K562 (cell line): ENCODE data around the gene RACK1. TPM values are rescaled to one million over a fixed set of nuclear protein-coding genes. Genes with fewer than 3 reads are reported as not detected.

Source experiments
- BCLAF1 ChIP-seq, 2 experiments: fragments of 450-650 bp in 1 of 2; IDR thresholded peaks; 2 replicates each; pipeline ENCODE4 v1.6.1; 2011 to 2017; ENCODE audit warnings: low read depth in 2 of 2, antibody characterized with exemption in 1 of 2, borderline replicate concordance in 1 of 2, low read length in 1 of 2, mild to moderate bottlenecking in 1 of 2, mixed read lengths in 1 of 2; ENCODE audit not compliant: control insufficient read depth in 1 of 2
- BRF1 ChIP-seq: IDR thresholded peaks from 3 replicates; pipeline ENCODE4 v1.6.1; 2011; ENCODE audit warnings: borderline replicate concordance, mild to moderate bottlenecking; ENCODE audit not compliant: insufficient read length; ENCODE audit errors: extremely low read depth
- DIDO1 ChIP-seq: fragments of 450-650 bp; IDR thresholded peaks from 2 replicates; pipeline ENCODE4 v1.6.1; 2016; ENCODE audit warnings: low read depth, missing biosample characterization, missing genetic modification characterization
- DMBX1 ChIP-seq: fragments of 250-450 bp; sonication (Bioruptor Pico); IDR thresholded peaks from 2 replicates; pipeline ENCODE4 v1.8.0; 2022; ENCODE audit warnings: inconsistent platforms, mild to moderate bottlenecking, moderate library complexity, borderline replicate concordance
- E4F1 ChIP-seq: fragments of 250-450 bp; sonication (Bioruptor Pico); IDR thresholded peaks from 2 replicates; pipeline ENCODE4 v1.5.0; 2021; ENCODE audit warnings: mild to moderate bottlenecking, borderline replicate concordance
- EP400 ChIP-seq: fragments of 450-650 bp; IDR thresholded peaks from 2 replicates; pipeline ENCODE4 v1.6.1; 2017; ENCODE audit warnings: antibody characterized with exemption, mild to moderate bottlenecking, moderate library complexity
- FOS ChIP-seq: IDR thresholded peaks from 3 replicates; pipeline ENCODE4 v1.6.1; 2011; ENCODE audit not compliant: insufficient read length; ENCODE audit errors: extremely low read depth
- GMEB1 ChIP-seq: fragments of 250-450 bp; sonication (Bioruptor Pico); IDR thresholded peaks from 2 replicates; pipeline ENCODE4 v1.4.0; 2020; ENCODE audit warnings: mild to moderate bottlenecking
- HNRNPLL ChIP-seq: fragments of 200-400 bp; formaldehyde crosslinking; IDR thresholded peaks from 2 replicates; pipeline ENCODE4 v1.6.1; 2017; ENCODE audit warnings: low read length, low read depth, mild to moderate bottlenecking; ENCODE audit not compliant: poor library complexity, severe bottlenecking
- HOMEZ ChIP-seq: fragments of 250-450 bp; sonication (Bioruptor Pico); IDR thresholded peaks from 2 replicates; pipeline ENCODE4 v1.4.0; 2020; ENCODE audit warnings: mild to moderate bottlenecking, moderate library complexity
- MAFG ChIP-seq: fragments of 450-650 bp; conservative IDR thresholded peaks from 2 replicates; pipeline ENCODE4 v1.6.1; 2016; ENCODE audit warnings: missing genetic modification characterization, missing compliant biosample characterization
- MED1 ChIP-seq: sonication (generic); formaldehyde crosslinking; IDR thresholded peaks from 2 replicates; pipeline ENCODE4 v1.8.1; 2023; ENCODE audit warnings: missing genetic modification reagents, borderline replicate concordance
- NELFE ChIP-seq: IDR thresholded peaks from 2 replicates; pipeline ENCODE4 v1.6.1; 2011; ENCODE audit warnings: mild to moderate bottlenecking; ENCODE audit not compliant: insufficient read depth, insufficient read length
- SIN3B ChIP-seq: fragments of 450-650 bp; IDR thresholded peaks from 2 replicates; pipeline ENCODE4 v1.6.1; 2017; ENCODE audit warnings: low read depth, mild to moderate bottlenecking, moderate library complexity
- THRA ChIP-seq: fragments of 450-650 bp; IDR thresholded peaks from 2 replicates; pipeline ENCODE4 v1.6.1; 2017; ENCODE audit warnings: mild to moderate bottlenecking, moderate library complexity
- TSC22D4 ChIP-seq: fragments of 450-650 bp; IDR thresholded peaks from 2 replicates; pipeline ENCODE4 v1.6.1; 2016; ENCODE audit warnings: missing genetic modification characterization, missing biosample characterization, control low read depth
- ZNF431 ChIP-seq: sonication (generic); formaldehyde crosslinking; IDR thresholded peaks from 2 replicates; pipeline ENCODE4 v1.8.0; 2022; ENCODE audit warnings: mild to moderate bottlenecking, missing genetic modification reagents
- polyA plus RNA-seq, 8 experiments: library from polyadenylated mRNA; depleted of rRNA in 4 of 8; stranded (reverse) in 5 of 8; unstranded in 3 of 8; fragments of >200 nt; fragmentation: Nextera tagmentation in 2 of 8; fragmentation: Illumina TruSeq in 1 of 8; extraction: Ambion mirVana in 2 of 8; extraction: Trizol in 1 of 8; gene quantifications; 2 replicates each; pipeline versions ENCODE4 v1.2.1 to v1.2.3, GENCODE V29; 2011 to 2014; ENCODE audit warnings: inconsistent platforms in 1 of 8, missing spikeins in 1 of 8
- total RNA-seq, 7 experiments: library from RNA; depleted of rRNA in 6 of 7; stranded (reverse); fragments of >200 nt in 6 of 7; fragmentation: Illumina TruSeq in 2 of 7; extraction: Trizol in 2 of 7; gene quantifications; 2 replicates each; pipeline versions ENCODE4 v1.2.1 to v1.2.3, GENCODE V29; 2011 to 2021; ENCODE audit warnings: low replicate concordance in 1 of 7

The RACK1 gene
- total and polyA plus RNA-seq, 9 of the 15 experiments (the other 6 are each of a cell fraction or from before 2014, with no cell fraction given), result 2,303 to 5,311 (median 3,833) TPM

- no peak for TF ChIP-seq HOMEZ (CRISPR knock-in tag)
- TF ChIP-seq SIN3B, result no peak
- no peak for TF ChIP-seq E4F1 (CRISPR knock-in tag)
- no peak for TF ChIP-seq DIDO1 (tag)
- TF ChIP-seq THRA, result no peak
- TF ChIP-seq BCLAF1 (IDR thresholded peaks at IDR 0.05; ENCODE audit: borderline replicate concordance in 1 of 2, control insufficient read depth in 1 of 2, low read depth in 2 of 2, low read length in 1 of 2), result no peak
- no peak for TF ChIP-seq TSC22D4 (tag)
- TF ChIP-seq NELFE, result no peak
- no peak for TF ChIP-seq ZNF431 (CRISPR knock-in tag)
- no peak for TF ChIP-seq GMEB1 (CRISPR knock-in tag)
- TF ChIP-seq DMBX1 (CRISPR knock-in tag), result no peak
- no peak for TF ChIP-seq MAFG (tag)
- no peak for TF ChIP-seq HNRNPLL
- TF ChIP-seq EP400, result peak; percentile 69; the same call in 1 of the 2 replicates
- no peak for TF ChIP-seq MED1 (CRISPR knock-in tag)
- no peak for TF ChIP-seq FOS
- TF ChIP-seq BRF1, result no peak
Measured at GRCh38 chr5:181204113-181204825, 39.4 kb downstream of the RACK1 start (continued).
